K562 (cell line): ENCODE results near the gene NCBP2. TPM values are rescaled to one million over a fixed set of nuclear protein-coding genes. Genes with fewer than 3 reads are reported as not detected.

ENCODE experiments used
- ARID4B ChIP-seq: sonication (generic); formaldehyde crosslinking; IDR thresholded peaks from 2 replicates; pipeline ENCODE4 v1.8.0; 2022; ENCODE audit warnings: mild to moderate bottlenecking, missing genetic modification reagents
- CEBPB ChIP-seq: fragments of 450-650 bp; IDR thresholded peaks from 2 replicates; pipeline ENCODE4 v1.6.1; 2016; ENCODE audit warnings: missing genetic modification characterization, missing compliant biosample characterization
- CHD2 ChIP-seq: IDR thresholded peaks from 2 replicates; pipeline ENCODE4 v1.6.1; 2011; ENCODE audit warnings: low read depth, low read length
- CREM ChIP-seq: IDR thresholded peaks from 2 replicates; pipeline ENCODE4 v1.6.1; 2014; ENCODE audit warnings: antibody characterized with exemption, low read depth
- EWSR1 ChIP-seq: fragments of 450-650 bp; IDR thresholded peaks from 2 replicates; pipeline ENCODE4 v1.6.1; 2018; ENCODE audit warnings: borderline replicate concordance, mild to moderate bottlenecking, low read depth, moderate library complexity; ENCODE audit not compliant: partially characterized antibody
- GTF2F1 ChIP-seq: IDR thresholded peaks from 2 replicates; pipeline ENCODE4 v1.6.1; 2011; ENCODE audit warnings: low read depth, low read length, improper control_type of control experiment
- GTF3C2 ChIP-seq: IDR thresholded peaks from 3 replicates; pipeline ENCODE4 v1.6.1; 2011; ENCODE audit warnings: borderline replicate concordance, mild to moderate bottlenecking, moderate library complexity; ENCODE audit not compliant: insufficient read length; ENCODE audit errors: extremely low read depth
- HNRNPL ChIP-seq: fragments of 200-400 bp; formaldehyde crosslinking; IDR thresholded peaks from 2 replicates; pipeline ENCODE4 v1.6.1; 2017; ENCODE audit warnings: low read depth, mild to moderate bottlenecking, low read length
- HSF4 ChIP-seq: fragments of 250-450 bp; sonication (Bioruptor Pico); IDR thresholded peaks from 2 replicates; pipeline ENCODE4 v2.1.2; 2022; ENCODE audit warnings: mild to moderate bottlenecking, moderate library complexity, borderline replicate concordance
- ILK ChIP-seq: fragments of 450-650 bp; IDR thresholded peaks from 2 replicates; pipeline ENCODE4 v1.6.1; 2016; ENCODE audit warnings: missing genetic modification characterization, low read depth, mild to moderate bottlenecking, missing compliant biosample characterization, moderate library complexity, borderline replicate concordance
- MBD2 ChIP-seq: sonication (generic); IDR thresholded peaks from 2 replicates; pipeline ENCODE4 v1.6.1; 2016; ENCODE audit warnings: low read depth, borderline replicate concordance
- NFRKB ChIP-seq: fragments of 450-650 bp; IDR thresholded peaks from 2 replicates; pipeline ENCODE4 v1.6.1; 2016; ENCODE audit warnings: low read depth
- POU5F1 ChIP-seq: fragments of 150-350 bp; IDR thresholded peaks from 2 replicates; pipeline ENCODE4 v1.6.1; 2014; ENCODE audit warnings: borderline replicate concordance, low read length, low read depth, mild to moderate bottlenecking; ENCODE audit not compliant: partially characterized antibody
- TCF15 ChIP-seq: fragments of 250-450 bp; sonication (Bioruptor Pico); IDR thresholded peaks from 2 replicates; pipeline ENCODE4 v1.8.0; 2022; ENCODE audit warnings: moderate library complexity, mild to moderate bottlenecking, inconsistent platforms
- TCF7 ChIP-seq: sonication (generic); IDR thresholded peaks from 2 replicates; pipeline ENCODE4 v1.6.1; 2016; ENCODE audit warnings: antibody characterized with exemption, borderline replicate concordance
- U2AF1 ChIP-seq: fragments of 200-400 bp; formaldehyde crosslinking; optimal IDR thresholded peaks from 2 replicates; pipeline ENCODE3; 2017; ENCODE audit warnings: mild to moderate bottlenecking, low read depth, low read length, moderate library complexity
- ZNF561 ChIP-seq: fragments of 450-650 bp; formaldehyde crosslinking; conservative IDR thresholded peaks from 2 replicates; pipeline ENCODE4 v1.4.0; 2020; ENCODE audit warnings: mild to moderate bottlenecking, moderate library complexity
- ZZZ3 ChIP-seq: fragments of 450-650 bp; IDR thresholded peaks from 2 replicates; pipeline ENCODE4 v1.6.1; 2016; ENCODE audit warnings: antibody characterized with exemption, mild to moderate bottlenecking, moderate library complexity
- polyA plus RNA-seq, 8 experiments: library from polyadenylated mRNA; depleted of rRNA in 4 of 8; stranded (reverse) in 5 of 8; unstranded in 3 of 8; fragments of >200 nt; fragmentation: Nextera tagmentation in 2 of 8; fragmentation: Illumina TruSeq in 1 of 8; extraction: Ambion mirVana in 2 of 8; extraction: Trizol in 1 of 8; gene quantifications; 2 replicates each; pipeline versions ENCODE4 v1.2.1 to v1.2.3, GENCODE V29; 2011 to 2014; ENCODE audit warnings: inconsistent platforms in 1 of 8, missing spikeins in 1 of 8
- total RNA-seq, 7 experiments: library from RNA; depleted of rRNA in 6 of 7; stranded (reverse); fragments of >200 nt in 6 of 7; fragmentation: Illumina TruSeq in 2 of 7; extraction: Trizol in 2 of 7; gene quantifications; 2 replicates each; pipeline versions ENCODE4 v1.2.1 to v1.2.3, GENCODE V29; 2011 to 2021; ENCODE audit warnings: low replicate concordance in 1 of 7
- TF ChIP-seq, protein P1 (sequence below): fragments of 250-450 bp; sonication (Bioruptor Pico); IDR thresholded peaks from 2 replicates; pipeline ENCODE4 v1.4.0; 2020

The NCBP2 gene
- total and polyA plus RNA-seq, 9 of the 15 experiments (the other 6 are each of a cell fraction or from before 2014, with no cell fraction given), result 56.4 to 102 (median 82.3) TPM

DNA sequence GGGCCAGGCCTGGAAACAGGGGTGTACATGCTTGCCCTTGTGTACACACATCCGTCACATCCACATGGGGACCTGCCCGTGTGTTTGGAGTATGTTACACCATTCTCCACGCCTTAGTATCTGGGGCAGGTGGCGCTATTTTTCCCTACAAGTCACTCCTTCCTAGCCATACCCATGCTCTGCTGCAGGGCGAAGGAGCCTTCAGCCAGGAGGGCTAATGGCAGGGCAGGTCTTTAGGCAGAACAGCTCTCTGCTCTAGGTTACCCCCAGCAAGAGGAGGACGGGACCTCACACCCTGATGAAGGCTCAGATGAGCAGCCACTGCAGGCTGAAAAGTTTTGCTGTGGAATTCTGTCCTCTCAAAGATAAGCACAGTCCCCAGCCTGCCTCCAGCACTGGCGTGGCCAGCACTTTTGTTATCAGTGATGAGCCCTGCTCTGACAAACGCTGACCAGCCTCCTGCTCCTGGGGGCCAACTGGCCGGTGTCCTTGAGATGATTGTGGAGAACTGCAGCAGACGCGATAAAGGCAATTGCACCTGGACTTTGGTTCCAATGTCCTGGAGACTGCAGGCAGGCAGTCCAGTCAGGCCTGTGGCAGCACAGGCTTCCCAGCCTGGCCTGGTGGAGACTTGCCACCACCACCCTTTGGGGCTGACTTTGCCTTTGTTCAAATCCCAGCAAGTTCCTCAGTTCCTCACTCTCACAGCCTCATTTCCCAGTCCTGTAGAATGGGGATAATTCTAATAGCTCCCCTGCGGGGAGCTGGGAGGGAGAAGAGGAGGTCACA lies 46.1 kb upstream of the NCBP2 start (continued):
- TF ChIP-seq TCF15 (CRISPR knock-in tag) (no peak), CEBPB (tag) (no peak), GTF2F1 (no peak), NFRKB (no peak), MBD2 (no peak), CREM (peak; percentile 72), ARID4B (CRISPR knock-in tag) (no peak), TCF7 (0 out of 2 replicates have a peak, but pooled peaks have one; percentile 35), HNRNPL (no peak), ZNF561 (CRISPR knock-in tag) (no peak), HSF4 (CRISPR knock-in tag) (peak; percentile 13; the same call in 1 of the 2 replicates), EWSR1 (no peak), POU5F1 (no peak), CHD2 (no peak), GTF3C2 (no peak), ZZZ3 (no peak), U2AF1 (no peak), ILK (tag) (no peak)
- TF ChIP-seq, protein P1, sequence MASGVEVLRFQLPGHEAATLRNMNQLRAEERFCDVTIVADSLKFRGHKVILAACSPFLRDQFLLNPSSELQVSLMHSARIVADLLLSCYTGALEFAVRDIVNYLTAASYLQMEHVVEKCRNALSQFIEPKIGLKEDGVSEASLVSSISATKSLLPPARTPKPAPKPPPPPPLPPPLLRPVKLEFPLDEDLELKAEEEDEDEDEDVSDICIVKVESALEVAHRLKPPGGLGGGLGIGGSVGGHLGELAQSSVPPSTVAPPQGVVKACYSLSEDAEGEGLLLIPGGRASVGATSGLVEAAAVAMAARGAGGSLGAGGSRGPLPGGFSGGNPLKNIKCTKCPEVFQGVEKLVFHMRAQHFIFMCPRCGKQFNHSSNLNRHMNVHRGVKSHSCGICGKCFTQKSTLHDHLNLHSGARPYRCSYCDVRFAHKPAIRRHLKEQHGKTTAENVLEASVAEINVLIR, result 0 out of 2 replicates have a peak, but pooled peaks have one; percentile 37
